Endodermal cell (in vitro differentiated cells): ENCODE results near the gene SYCN. TPM values are rescaled to one million over a fixed set of nuclear protein-coding genes. Genes with fewer than 3 reads are reported as not detected.
A peak's percentile ranks its signal among the peaks of the same experiment; 100 is the strongest.

Experiments
- DNase-seq: peaks from one replicate; pipeline ENCODE4 v3.0.0-alpha.2; 2017
- H3K27ac ChIP-seq: 2 replicates; pipeline ENCODE4 v1.5.1; 2013; ENCODE audit warnings: mild to moderate bottlenecking, low read depth, low read length, moderate library complexity
- H3K27me3 ChIP-seq: 2 replicates; pipeline ENCODE4 v1.6.1; 2013; ENCODE audit warnings: mild to moderate bottlenecking, low read length, moderate library complexity; ENCODE audit not compliant: insufficient read depth, control insufficient read depth, poor library complexity, severe bottlenecking
- H3K36me3 ChIP-seq: 2 replicates; pipeline ENCODE4 v1.7.0; 2013; ENCODE audit warnings: mild to moderate bottlenecking, low read length, moderate library complexity; ENCODE audit not compliant: control insufficient read depth, insufficient read depth
- H3K4me1 ChIP-seq: one replicate; pipeline ENCODE4 v1.7.0; 2013; ENCODE audit warnings: low read length; ENCODE audit not compliant: control insufficient read depth, insufficient read depth
- H3K4me3 ChIP-seq: 2 replicates; pipeline ENCODE4 v1.5.1; 2013; ENCODE audit warnings: mild to moderate bottlenecking, low read length, moderate library complexity
- H3K9ac ChIP-seq: 2 replicates; pipeline ENCODE4 v1.6.1; 2013; ENCODE audit warnings: mild to moderate bottlenecking, low read length, moderate library complexity; ENCODE audit not compliant: poor library complexity, severe bottlenecking; ENCODE audit errors: extremely low read depth
- H3K9me3 ChIP-seq: 2 replicates; pipeline ENCODE4 v1.6.1; 2013; ENCODE audit warnings: mild to moderate bottlenecking, low read length, moderate library complexity; ENCODE audit not compliant: control insufficient read depth
- H3K27ac Mint-ChIP-seq: 2 replicates; pipeline ENCODE4 v1.8.0; 2020; ENCODE audit warnings: mixed read lengths
- H3K27me3 Mint-ChIP-seq: 2 replicates; pipeline ENCODE4 v1.8.0; 2021; ENCODE audit warnings: mild to moderate bottlenecking, mixed read lengths; ENCODE audit not compliant: insufficient read depth
- H3K36me3 Mint-ChIP-seq: 2 replicates; pipeline ENCODE4 v1.8.0; 2020; ENCODE audit warnings: low read depth, mixed read lengths
- H3K4me1 Mint-ChIP-seq: 2 replicates; pipeline ENCODE4 v1.8.0; 2020; ENCODE audit warnings: mixed read lengths
- H3K4me3 Mint-ChIP-seq: 2 replicates; pipeline ENCODE4 v1.8.0; 2020; ENCODE audit warnings: mild to moderate bottlenecking, moderate library complexity, mixed read lengths
- H3K9me3 Mint-ChIP-seq: 2 replicates; pipeline ENCODE4 v1.8.0; 2020; ENCODE audit warnings: mild to moderate bottlenecking, mixed read lengths
- CTCF ChIP-seq: fragments of 200-600 bp; sonication (generic); conservative IDR thresholded peaks from 2 replicates; pipeline ENCODE4 v1.5.0; 2021; ENCODE audit warnings: antibody characterized with exemption, mild to moderate bottlenecking
- WGBS, 2 experiments: methylation state at CpG; one replicate each; pipeline versions ENCODE4 v1.1.5 to v1.1.7; 2013; ENCODE audit warnings: missing lambda C conversion rate in 2 of 2, mixed read lengths in 1 of 2; ENCODE audit not compliant: insufficient coverage in 1 of 2, insufficient read length in 1 of 2; 5-methylcytosine and 5-hydroxymethylcytosine counted together
- total RNA-seq, 2 donors: library from RNA; stranded (reverse); fragmentation: NEBNext Ultra II Directional in 1 of 2; extraction: Animal tissue kit (Norgen Biotek cat#: 25700) in 1 of 2; gene quantifications; 2 replicates in 1 of 2; 3 replicates in 1 of 2; pipeline ENCODE4 v1.2.1, GENCODE V29; 2021

Gene SYCN
- total RNA-seq, 2 donors from 2014 or later = not detected

GRCh38 chr19:39154629-39155100 is 49.4 kb downstream of the SYCN start:
- Mint-ChIP-seq H3K4me3 (no peak overlapping the region), H3K27ac (peak overlapping the region; percentile 7), H3K36me3 (peaks cover 3% of the 10 kb centered on the region), H3K27me3 (no peaks in the 10 kb centered on the region), H3K4me1 (peaks cover 16% of the 10 kb centered on the region), H3K9me3 (no peaks in the 10 kb centered on the region)
- peak; percentile 83 for DNase-seq
- WGBS, 2 experiments = 82 to 100% methylated on average over 2 to 11 of the region's 11 CpGs
- Histone ChIP-seq H3K4me1 (no peaks in the 10 kb centered on the region), H3K27ac (no peak overlapping the region), H3K27me3 (no peaks in the 10 kb centered on the region), H3K4me3 (no peak overlapping the region), H3K9me3 (no peaks in the 10 kb centered on the region), H3K36me3 (peaks cover 4% of the 10 kb centered on the region), H3K9ac (no peak overlapping the region)
- peak; percentile 15 for TF ChIP-seq CTCF

- H3K36me3 Mint-ChIP-seq = peaks cover 4% of the 10 kb centered on the region
- no peak overlapping the region for H3K4me3 ChIP-seq
- H3K9me3 ChIP-seq = peaks cover 1% of the 10 kb centered on the region
- no peaks in the 10 kb centered on the region for H3K4me1 ChIP-seq
- no peak for DNase-seq
- WGBS, 2 experiments = 92 to 94% methylated on average over 13 of the region's 13 CpGs
- H3K27me3 Mint-ChIP-seq = no peaks in the 10 kb centered on the region
- no peak for TF ChIP-seq CTCF
- H3K27me3 ChIP-seq = no peaks in the 10 kb centered on the region
- H3K4me1 Mint-ChIP-seq = peaks cover 16% of the 10 kb centered on the region
- H3K9me3 Mint-ChIP-seq = no peaks in the 10 kb centered on the region
- H3K9ac ChIP-seq = no peak overlapping the region
- no peak overlapping the region for H3K4me3 Mint-ChIP-seq
- no peak overlapping the region for H3K27ac Mint-ChIP-seq
- peaks cover 4% of the 10 kb centered on the region for H3K36me3 ChIP-seq
- no peak overlapping the region for H3K27ac ChIP-seq
Measured at GRCh38 chr19:39154100-39154628, 49.9 kb downstream of the SYCN start.

Other genes starting within 250 kb of the SYCN start
- 10 to 100 TPM; 21.2 to 40.3 TPM for gene FBXO17, start 228.5 kb downstream of the SYCN start, total RNA-seq
- gene FBXO27, start 171.7 kb downstream of the SYCN start, total RNA-seq = 10 to 100 TPM; 12.5 to 21.6 TPM
- under 1 TPM in 1 of 2 donors, not detected in 1; 0.29 TPM for gene ACP7, start 119.9 kb downstream of the SYCN start, total RNA-seq
- gene PAK4, start 78.5 kb downstream of the SYCN start, total RNA-seq = 10 to 100 TPM; 63.9 to 68.1 TPM
- gene NCCRP1, start 7.3 kb downstream of the SYCN start, total RNA-seq = under 1 TPM; 0.40 to 0.53 TPM
- not detected for gene IFNL3, start 40.7 kb upstream of the SYCN start, total RNA-seq
- not detected for gene IFNL4, start 44.6 kb upstream of the SYCN start, total RNA-seq
- gene IFNL2, start 64.1 kb upstream of the SYCN start, total RNA-seq = not detected
- not detected for gene IFNL1, start 92.1 kb upstream of the SYCN start, total RNA-seq
- 1 to 10 TPM; 1.5 to 4.0 TPM for gene LRFN1, start 116.6 kb upstream of the SYCN start, total RNA-seq
- not detected for gene GMFG, start 131.8 kb upstream of the SYCN start, total RNA-seq
- gene SAMD4B, start 138.2 kb upstream of the SYCN start, total RNA-seq = 100 to 1,000 TPM; 155 to 159 TPM
- gene PAF1, start 186.8 kb upstream of the SYCN start, total RNA-seq = 10 to 100 TPM; 28.4 to 28.8 TPM
- 10 to 100 TPM; 32.6 to 38.9 TPM for gene MED29, start 187.1 kb upstream of the SYCN start, total RNA-seq
- 10 to 100 TPM; 16.1 to 23.4 TPM for gene ZFP36, start 202.6 kb upstream of the SYCN start, total RNA-seq
- gene PLEKHG2, start 208.4 kb upstream of the SYCN start, total RNA-seq = 100 to 1,000 TPM; 127 to 160 TPM
- gene RPS16, start 231.7 kb upstream of the SYCN start, total RNA-seq = 1,000 to 10,000 TPM; 1,674 to 1,990 TPM
- 100 to 1,000 TPM; 130 to 139 TPM for gene SUPT5H, start 241.3 kb upstream of the SYCN start, total RNA-seq